Kidney (tissue), 14 donors: Measurements from ENCODE around the gene MYBPHL. TPM values are rescaled to one million over a fixed set of nuclear protein-coding genes. Genes with fewer than 3 reads are reported as not detected.
A peak's percentile ranks its signal among the peaks of the same experiment; 100 is the strongest.

ENCODE experiments used
- DNase-seq, 5 donors: peaks; one replicate each; pipeline ENCODE4 v3.0.0-alpha.2; 2013 to 2020
- FAIRE-seq: peaks from 2 replicates; lab custom pipeline; 2012; peaks lifted over from hg19 to GRCh38; lab: Jason Lieb, UNC
- H3K27ac ChIP-seq, 2 donors: one replicate each; pipeline ENCODE4 v1.7.0; 2013; ENCODE audit warnings: low read depth in 2 of 2, low read length in 2 of 2, inconsistent platforms in 1 of 2
- H3K27me3 ChIP-seq: one replicate; pipeline ENCODE4 v1.7.1; 2013; ENCODE audit warnings: low read length, inconsistent platforms; ENCODE audit not compliant: control insufficient read depth, insufficient read depth
- H3K36me3 ChIP-seq, 3 donors: one replicate each; pipeline versions ENCODE4 v1.7.0 to v1.7.1; 2013; ENCODE audit warnings: low read length in 3 of 3, control low read depth in 1 of 3, inconsistent platforms in 1 of 3; ENCODE audit not compliant: insufficient read depth in 3 of 3, control insufficient read depth in 2 of 3
- H3K4me1 ChIP-seq, 3 donors: one replicate each; pipeline versions ENCODE4 v1.7.0 to v1.7.1; 2013; ENCODE audit warnings: low read length in 3 of 3, inconsistent platforms in 1 of 3, low read depth in 1 of 3; ENCODE audit not compliant: control insufficient read depth in 2 of 3, insufficient read depth in 2 of 3
- H3K4me3 ChIP-seq, 3 donors: one replicate each; pipeline versions ENCODE4 v1.7.0 to v1.8.1; 2013; ENCODE audit warnings: low read length in 3 of 3, control low read depth in 1 of 3, inconsistent platforms in 1 of 3
- H3K9ac ChIP-seq, 3 donors: one replicate each; pipeline versions ENCODE4 v1.7.0 to v1.7.1; 2013; ENCODE audit warnings: low read length in 3 of 3, control low read depth in 1 of 3, inconsistent platforms in 1 of 3
- H3K9me3 ChIP-seq, 3 donors: one replicate each; pipeline versions ENCODE4 v1.7.0 to v1.7.1; 2013; ENCODE audit warnings: low read length in 3 of 3, control low read depth in 1 of 3, inconsistent platforms in 1 of 3; ENCODE audit not compliant: control insufficient read depth in 2 of 3, insufficient read depth in 1 of 3
- intact Hi-C: fragments of 100-400 bp; cut with DNase I; formaldehyde crosslinking; loops from one replicate; pipeline ENCODE4 v1.11.1; 2022
- polyA plus RNA-seq: library from polyadenylated mRNA; stranded (reverse); fragments of 350-450 nt; fragmentation: Illumina TruSeq; extraction: RNeasy Lipid Tissue Mini Kit (QIAGEN cat#74804); gene quantifications from one replicate; pipeline ENCODE4 v1.2.3, GENCODE V29; 2014; ENCODE audit warnings: low read depth, low replicate concordance; ENCODE audit not compliant: insufficient read depth
- total RNA-seq: library from RNA; stranded (reverse); fragmentation: NEBNext Ultra II Directional; extraction: Animal tissue kit (Norgen Biotek cat#: 25700); gene quantifications from one replicate; pipeline ENCODE4 v1.2.1, GENCODE V29; 2021
- TF ChIP-seq, protein P1 (sequence below): IDR thresholded peaks from 3 replicates; pipeline ENCODE4 v1.5.1; 2012; ENCODE audit warnings: mild to moderate bottlenecking, moderate library complexity, borderline replicate concordance; ENCODE audit not compliant: insufficient read depth; ENCODE audit errors: extremely low read depth
- donor health status: control.
- donor health status: control.
- donor health status: control.
- donor health status: control.
- donor health status: control.
- donor health status: DM: yes; HTN: yes; CAD: no.
- donor health status: Normal renal cell carcinoma (clear cell type).

The MYBPHL gene
- total and polyA plus RNA-seq, 2 donors from 2014 or later: 0.19 TPM; not detected in 1

- TF ChIP-seq, protein P1, sequence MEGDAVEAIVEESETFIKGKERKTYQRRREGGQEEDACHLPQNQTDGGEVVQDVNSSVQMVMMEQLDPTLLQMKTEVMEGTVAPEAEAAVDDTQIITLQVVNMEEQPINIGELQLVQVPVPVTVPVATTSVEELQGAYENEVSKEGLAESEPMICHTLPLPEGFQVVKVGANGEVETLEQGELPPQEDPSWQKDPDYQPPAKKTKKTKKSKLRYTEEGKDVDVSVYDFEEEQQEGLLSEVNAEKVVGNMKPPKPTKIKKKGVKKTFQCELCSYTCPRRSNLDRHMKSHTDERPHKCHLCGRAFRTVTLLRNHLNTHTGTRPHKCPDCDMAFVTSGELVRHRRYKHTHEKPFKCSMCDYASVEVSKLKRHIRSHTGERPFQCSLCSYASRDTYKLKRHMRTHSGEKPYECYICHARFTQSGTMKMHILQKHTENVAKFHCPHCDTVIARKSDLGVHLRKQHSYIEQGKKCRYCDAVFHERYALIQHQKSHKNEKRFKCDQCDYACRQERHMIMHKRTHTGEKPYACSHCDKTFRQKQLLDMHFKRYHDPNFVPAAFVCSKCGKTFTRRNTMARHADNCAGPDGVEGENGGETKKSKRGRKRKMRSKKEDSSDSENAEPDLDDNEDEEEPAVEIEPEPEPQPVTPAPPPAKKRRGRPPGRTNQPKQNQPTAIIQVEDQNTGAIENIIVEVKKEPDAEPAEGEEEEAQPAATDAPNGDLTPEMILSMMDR: no peak
- H3K36me3 ChIP-seq: peaks cover 3 to 18% (median 11%) of the 10 kb centered on the region in 3 donors
Observed at GRCh38 chr1:109312978-109313775, 6.4 kb upstream of the MYBPHL start.

DNA sequence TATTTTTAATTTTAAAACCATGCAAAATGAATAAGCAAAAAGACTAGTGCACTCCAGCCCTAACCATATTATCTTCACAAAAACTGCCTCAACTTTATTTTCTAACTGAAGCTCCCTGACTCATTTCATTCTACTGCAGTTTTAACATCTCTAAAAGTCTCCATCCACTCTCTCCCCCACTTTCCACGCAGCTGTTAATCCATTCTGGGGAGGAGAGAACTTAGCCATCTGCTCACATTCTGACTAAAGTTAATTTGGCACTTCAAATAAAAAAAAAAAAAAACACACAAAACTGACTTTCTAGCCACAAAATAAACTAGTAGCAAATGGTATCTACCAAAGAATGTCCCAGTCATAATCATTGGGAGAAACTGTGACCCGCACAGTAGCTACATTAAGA lies 5.4 kb upstream of the MYBPHL start:
- intact Hi-C loops: no loop called here

More at GRCh38 chr1:109312978-109313775, 6.4 kb upstream of the MYBPHL start:
- no peaks in the 10 kb centered on the region for H3K27me3 ChIP-seq
- intact Hi-C loops: no loop called here
- no peaks in the 10 kb centered on the region for H3K9me3 ChIP-seq
- no peak overlapping the region for H3K9ac ChIP-seq
- H3K27ac ChIP-seq: no peak overlapping the region
- no peak overlapping the region for H3K4me3 ChIP-seq
- FAIRE-seq: no peak
- peak in 1 of 5 donors; percentile 15 for DNase-seq
- H3K4me1 ChIP-seq: peaks cover 0 to 3% (median 3%) of the 10 kb centered on the region in 3 donors

GRCh38 chr1:109309347-109309746 lies 2.5 kb upstream of the MYBPHL start:
- DNase-seq: no peak
- FAIRE-seq: no peak

More for the DNA sequence above, 5.4 kb upstream of the MYBPHL start:
- TF ChIP-seq, protein P1: no peak
- FAIRE-seq (no peak), DNase-seq (no peak)
- H3K4me3 ChIP-seq: no peak overlapping the region
- H3K9me3 ChIP-seq: no peaks in the 10 kb centered on the region
- peaks cover 3 to 11% (median 5%) of the 10 kb centered on the region in 3 donors for H3K36me3 ChIP-seq
- H3K27ac ChIP-seq: no peak overlapping the region
- H3K4me1 ChIP-seq: peaks cover 0 to 5% (median 3%) of the 10 kb centered on the region in 3 donors
- H3K9ac ChIP-seq: no peak overlapping the region
- no peaks in the 10 kb centered on the region for H3K27me3 ChIP-seq

More at GRCh38 chr1:109309347-109309746, 2.5 kb upstream of the MYBPHL start:
- intact Hi-C loops: no loop called here
- peak overlapping the region; percentile 39 to 41 for H3K27ac ChIP-seq
- peak overlapping the region in 1 of 3 donors; percentile 4 for H3K9ac ChIP-seq
- no peaks in the 10 kb centered on the region for H3K9me3 ChIP-seq
- TF ChIP-seq, protein P1: no peak
- H3K4me3 ChIP-seq: peak overlapping the region in 1 of 3 donors; percentile 27
- H3K36me3 ChIP-seq: peaks cover 2 to 3% (median 3%) of the 10 kb centered on the region in 3 donors
- H3K27me3 ChIP-seq: no peaks in the 10 kb centered on the region
- peaks cover 0 to 7% (median 3%) of the 10 kb centered on the region in 3 donors for H3K4me1 ChIP-seq
